ENCODE measurements around the gene HYKK. TPM values are rescaled to one million over a fixed set of nuclear protein-coding genes. Genes with fewer than 3 reads are reported as not detected.

Gene HYKK
- total RNA-seq, 1 donor from 2014 or later = 0.53 TPM

GRCh38 chr15:78567531-78567930, 60.2 kb downstream of the HYKK start:
- H3K4me1 Mint-ChIP-seq = peaks cover 21% of the 10 kb centered on the region
- no peak for TF ChIP-seq CTCF (IDR thresholded peaks at IDR 0.05)
- no peak overlapping the region for H3K4me3 Mint-ChIP-seq
- no peaks in the 10 kb centered on the region for H3K9me3 Mint-ChIP-seq
- no peak for DNase-seq
- peaks cover 3% of the 10 kb centered on the region for H3K27me3 Mint-ChIP-seq
- ChIA-PET CTCF (interaction anchor here (0.6 kb wide), 1 partner anchor 37 kb away, joined by 3 read pairs; no protein-coding TSS in a partner anchor), POLR2A (interaction anchor here (0.6 to 2.2 kb wide), 2 partner anchors 27 to 419 kb away, joined by 9 to 10 read pairs; partner anchors contain the start of gene PSMA4)
- H3K27ac Mint-ChIP-seq = no peak overlapping the region
- H3K36me3 Mint-ChIP-seq (ENCODE audit: low read depth) = no peaks in the 10 kb centered on the region
- no peak for ATAC-seq (ENCODE audit: low read depth)
- intact Hi-C loops (cut with micrococcal nuclease) = no loop called here

GRCh38 chr15:78570710-78571109, 63.3 kb downstream of the HYKK start:
- no peaks in the 10 kb centered on the region for H3K9me3 Mint-ChIP-seq
- ChIA-PET POLR2A (no interaction called here), CTCF (no interaction called here)
- intact Hi-C loops (cut with micrococcal nuclease) = no loop called here
- no peak overlapping the region for H3K27ac Mint-ChIP-seq
- no peak for ATAC-seq (ENCODE audit: low read depth)
- H3K4me1 Mint-ChIP-seq = peaks cover 11% of the 10 kb centered on the region
- DNase-seq = no peak
- H3K36me3 Mint-ChIP-seq (ENCODE audit: low read depth) = no peaks in the 10 kb centered on the region
- TF ChIP-seq CTCF (IDR thresholded peaks at IDR 0.05) = no peak
- H3K27me3 Mint-ChIP-seq = peaks cover 3% of the 10 kb centered on the region
- H3K4me3 Mint-ChIP-seq = no peak overlapping the region

- POLR2A ChIA-PET = no interaction called here
- Mint-ChIP-seq H3K9me3 (no peaks in the 10 kb centered on the region), H3K27me3 (peaks cover 3% of the 10 kb centered on the region), H3K27ac (no peak overlapping the region), H3K36me3 (ENCODE audit: low read depth) (no peaks in the 10 kb centered on the region), H3K4me3 (no peak overlapping the region), H3K4me1 (peaks cover 5% of the 10 kb centered on the region)
- ATAC-seq (ENCODE audit: low read depth) = no peak
- DNase-seq = no peak
- intact Hi-C loops (cut with micrococcal nuclease) = no loop called here
- CTCF ChIA-PET = no interaction called here
- TF ChIP-seq CTCF (IDR thresholded peaks at IDR 0.05) = no peak
These were observed 64.0 kb downstream of the HYKK start for GRCh38 chr15:78571382-78571781.

GRCh38 chr15:78573416-78573815, 66.0 kb downstream of the HYKK start:
- TF ChIP-seq CTCF (IDR thresholded peaks at IDR 0.05) = no peak

GRCh38 chr15:78574944-78575343, 67.6 kb downstream of the HYKK start:
- CTCF ChIA-PET = no interaction called here

More at GRCh38 chr15:78573416-78573815, 66.0 kb downstream of the HYKK start:
- no peak for ATAC-seq (ENCODE audit: low read depth)
- CTCF ChIA-PET = no interaction called here
- POLR2A ChIA-PET = no interaction called here
- Mint-ChIP-seq H3K27ac (no peak overlapping the region), H3K9me3 (no peaks in the 10 kb centered on the region), H3K4me3 (no peak overlapping the region), H3K27me3 (no peaks in the 10 kb centered on the region), H3K36me3 (ENCODE audit: low read depth) (no peaks in the 10 kb centered on the region), H3K4me1 (peaks cover 3% of the 10 kb centered on the region)
- intact Hi-C loops (cut with micrococcal nuclease) = no loop called here
- DNase-seq = no peak

More at GRCh38 chr15:78574944-78575343, 67.6 kb downstream of the HYKK start:
- Mint-ChIP-seq H3K27me3 (no peaks in the 10 kb centered on the region), H3K36me3 (ENCODE audit: low read depth) (no peaks in the 10 kb centered on the region), H3K9me3 (no peaks in the 10 kb centered on the region), H3K4me3 (no peak overlapping the region), H3K27ac (no peak overlapping the region), H3K4me1 (peaks cover 3% of the 10 kb centered on the region)
- POLR2A ChIA-PET = no interaction called here
- no peak for DNase-seq
- no peak for TF ChIP-seq CTCF (IDR thresholded peaks at IDR 0.05)
- intact Hi-C loops (cut with micrococcal nuclease) = no loop called here
- ATAC-seq (ENCODE audit: low read depth) = no peak

Other genes with a start within 250 kb of the HYKK start
- 18.8 and 22.3 TPM in 2 replicates for gene DNAJA4, start 243.0 kb upstream of the HYKK start, total RNA-seq
- gene SKIC8, start 208.0 kb upstream of the HYKK start, total RNA-seq = 43.2 and 46.0 TPM in 2 replicates
- not detected in 2 replicates for gene CRABP1, start 167.2 kb upstream of the HYKK start, total RNA-seq
- gene IREB2, start 69.4 kb upstream of the HYKK start, total RNA-seq = 69.9 and 75.9 TPM in 2 replicates
- gene PSMA4, start 32.9 kb downstream of the HYKK start, total RNA-seq = 178 and 182 TPM in 2 replicates
- gene CHRNA5, start 57.9 kb downstream of the HYKK start, total RNA-seq = 1.3 TPM in 2 replicates
- not detected in 2 replicates for gene CHRNA3, start 113.4 kb downstream of the HYKK start, total RNA-seq
- gene CHRNB4, start 133.6 kb downstream of the HYKK start, total RNA-seq = not detected in 2 replicates